ENCODE results near the gene TSFM.

DNA sequence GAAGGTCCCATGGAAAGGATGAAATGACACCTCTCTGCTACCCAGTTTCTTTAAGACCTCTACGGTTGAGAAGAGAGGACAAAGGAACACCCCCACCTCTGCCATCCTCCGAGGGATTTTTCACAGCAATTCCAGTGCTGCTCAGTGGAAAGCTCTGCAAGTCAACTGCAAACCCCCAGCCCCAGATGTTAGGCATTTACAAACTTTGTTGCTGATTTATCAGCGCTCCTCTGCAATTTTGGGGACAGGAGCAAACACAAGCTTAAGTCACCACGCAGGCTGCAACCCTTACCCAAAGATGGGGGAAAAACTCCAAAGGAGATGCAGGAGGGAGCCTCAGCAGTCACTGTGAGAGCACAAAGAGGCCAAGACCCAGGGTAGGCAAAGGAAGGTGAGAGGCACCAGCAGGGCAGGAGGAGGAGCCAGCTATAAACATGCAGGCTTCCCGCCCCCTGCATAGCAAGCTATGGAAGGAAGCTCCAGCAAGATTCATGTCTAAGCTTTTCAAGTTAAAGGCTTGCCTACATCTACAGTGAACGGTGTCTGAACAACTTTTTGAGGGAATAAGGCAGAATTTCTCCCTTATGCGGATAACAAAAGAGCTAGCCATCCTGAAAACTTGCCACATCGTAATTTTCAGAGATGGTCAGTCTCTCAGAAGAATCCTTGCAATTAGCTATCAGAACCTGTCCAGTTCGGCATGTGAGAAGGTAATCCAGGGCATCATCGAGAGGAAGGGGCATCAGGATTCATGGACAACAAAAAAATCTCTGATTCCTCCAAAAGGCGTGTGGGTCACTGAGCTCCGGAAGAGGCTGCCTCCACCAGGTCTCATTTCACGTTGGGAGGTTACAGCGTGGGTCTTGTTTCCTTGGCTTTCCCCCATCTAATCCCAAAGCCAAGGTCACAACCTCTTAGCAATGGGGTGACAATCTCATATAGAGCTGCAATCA lies 60.0 kb downstream of the TSFM start:
- TF ChIP-seq, protein P1, sequence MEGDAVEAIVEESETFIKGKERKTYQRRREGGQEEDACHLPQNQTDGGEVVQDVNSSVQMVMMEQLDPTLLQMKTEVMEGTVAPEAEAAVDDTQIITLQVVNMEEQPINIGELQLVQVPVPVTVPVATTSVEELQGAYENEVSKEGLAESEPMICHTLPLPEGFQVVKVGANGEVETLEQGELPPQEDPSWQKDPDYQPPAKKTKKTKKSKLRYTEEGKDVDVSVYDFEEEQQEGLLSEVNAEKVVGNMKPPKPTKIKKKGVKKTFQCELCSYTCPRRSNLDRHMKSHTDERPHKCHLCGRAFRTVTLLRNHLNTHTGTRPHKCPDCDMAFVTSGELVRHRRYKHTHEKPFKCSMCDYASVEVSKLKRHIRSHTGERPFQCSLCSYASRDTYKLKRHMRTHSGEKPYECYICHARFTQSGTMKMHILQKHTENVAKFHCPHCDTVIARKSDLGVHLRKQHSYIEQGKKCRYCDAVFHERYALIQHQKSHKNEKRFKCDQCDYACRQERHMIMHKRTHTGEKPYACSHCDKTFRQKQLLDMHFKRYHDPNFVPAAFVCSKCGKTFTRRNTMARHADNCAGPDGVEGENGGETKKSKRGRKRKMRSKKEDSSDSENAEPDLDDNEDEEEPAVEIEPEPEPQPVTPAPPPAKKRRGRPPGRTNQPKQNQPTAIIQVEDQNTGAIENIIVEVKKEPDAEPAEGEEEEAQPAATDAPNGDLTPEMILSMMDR (conservative IDR thresholded peaks at IDR 0.05; ENCODE audit: low read length), result no peak
- TF ChIP-seq EZH2phosphoT487 (IDR thresholded peaks at IDR 0.05; ENCODE audit: borderline replicate concordance, low read depth, low read length), result no peak

Measured in OCI-LY7 (cell line).